ENCODE measurements around the gene HAUS5.
"Not testable (repeated sequence)": the region's sequence is repeated elsewhere in the genome, so short reads cannot be mapped to it uniquely, and the experiment has no call there.

HAUS5 gene

GRCh38 chr19:35645680-35646511 is 33.4 kb downstream of the HAUS5 start:
- Histone ChIP-seq H3K14ac (ENCODE audit: low read length) (no peak overlapping the region), H4K91ac (ENCODE audit: low read depth, low read length) (no peak overlapping the region), H3K9me3 (ENCODE audit: insufficient read depth, low read depth, low read length) (peaks cover 3% of the 10 kb centered on the region), H4K8ac (ENCODE audit: low read depth, low read length) (peak overlapping the region; percentile 47), H2AK5ac (ENCODE audit: low read length) (peak overlapping the region; percentile 53), H2AFZ (ENCODE audit: insufficient read depth, low read length, poor library complexity) (peak overlapping the region; percentile 2), H4K12ac (ENCODE audit: low read depth, low read length) (no peak overlapping the region), H3K4me3 (ENCODE audit: low read depth, low read length) (no peak overlapping the region), H2BK120ac (ENCODE audit: insufficient read depth, low read length, poor library complexity) (no peak overlapping the region), H3K4me1 (ENCODE audit: control insufficient read depth in 1 of 2, insufficient read depth in 2 of 2, low read length in 2 of 2) (peaks cover 19 to 26% of the 10 kb centered on the region in 2 experiments), H3K4me2 (ENCODE audit: low read length) (no peak overlapping the region), H3K27me3 (ENCODE audit: insufficient read depth, low read length) (no peaks in the 10 kb centered on the region), H2BK12ac (ENCODE audit: low read length) (peak overlapping the region; percentile 9), H3K79me2 (ENCODE audit: control insufficient read depth, insufficient read depth, low read length, poor library complexity) (peaks cover 6% of the 10 kb centered on the region), H3K18ac (ENCODE audit: low read length) (no peak overlapping the region), H3K9ac (ENCODE audit: low read length) (no peak overlapping the region), H2BK5ac (ENCODE audit: low read depth, low read length, poor library complexity) (no peak overlapping the region), H3K79me1 (ENCODE audit: low read length) (peaks cover 16% of the 10 kb centered on the region), H3K4ac (ENCODE audit: low read depth, low read length) (no peak overlapping the region), H3K36me3 (ENCODE audit: control insufficient read depth in 1 of 2, insufficient read depth in 2 of 2, low read length in 2 of 2) (peaks cover 0 to 3% of the 10 kb centered on the region in 2 experiments), H3K23ac (ENCODE audit: low read length) (no peak overlapping the region), H3K27ac (ENCODE audit: low read depth, low read length) (no peak overlapping the region)
- DNase-seq: peak; percentile 66 to 67
- WGBS (ENCODE audit: extremely low coverage, insufficient coverage, insufficient read length): no CpG with 5 or more reads among the region's 7 CpGs

DNA sequence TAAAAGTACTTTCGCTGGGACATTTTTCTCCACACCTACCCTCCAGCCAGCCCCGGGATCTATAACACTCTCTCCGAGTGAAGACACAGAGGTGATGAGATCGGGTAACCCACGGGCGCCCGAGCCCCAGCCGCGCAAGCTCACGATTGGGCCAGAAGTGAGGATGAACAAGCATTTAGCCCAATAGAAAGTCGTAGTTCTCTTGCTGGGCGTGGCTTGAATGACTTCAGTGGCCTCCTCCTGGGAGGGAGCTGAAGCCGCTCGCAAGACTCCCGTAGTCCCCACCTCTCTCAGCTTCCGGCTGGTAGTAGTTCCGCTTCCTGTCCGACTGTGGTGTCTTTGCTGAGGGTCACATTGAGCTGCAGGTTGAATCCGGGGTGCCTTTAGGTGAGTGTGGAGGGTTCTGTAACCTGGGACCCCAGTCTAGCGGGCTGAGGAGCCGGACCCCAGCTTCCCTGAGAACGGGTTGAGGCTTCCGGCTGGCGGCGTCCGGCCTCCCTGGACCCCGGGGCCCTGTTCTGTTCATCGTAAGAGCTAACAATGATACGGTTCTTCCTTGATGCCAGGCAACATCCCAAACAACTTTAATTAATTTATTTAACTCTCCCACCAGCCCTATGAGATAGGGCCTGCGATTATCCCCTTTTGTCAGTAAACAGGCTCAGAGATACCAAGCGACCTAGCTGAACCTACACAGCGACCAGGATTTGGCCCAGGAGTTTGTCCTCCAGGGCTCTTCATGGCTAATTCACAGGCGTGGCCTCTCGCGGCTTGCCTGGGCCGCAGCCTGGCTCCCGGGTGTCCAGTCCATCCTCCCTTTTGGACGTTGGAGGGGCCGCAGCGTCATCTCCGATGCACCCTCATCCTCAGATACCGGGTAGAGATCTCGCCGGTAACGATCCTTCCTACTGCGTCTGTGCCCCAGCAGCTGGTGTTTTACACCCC is 35.8 kb downstream of the HAUS5 start, which contains the start of gene COX6B1:
Gene COX6B1 (plus strand): TSS at position 307 of the 945 bp plus-strand sequence. CDS start 2,921 bp downstream, outside the sequence.
- peak within 1 kb of the TSS; percentile 83 for H3K4ac ChIP-seq (ENCODE audit: low read depth, low read length)
- no peak within 1 kb of the TSS for H3K27ac ChIP-seq (ENCODE audit: low read depth, low read length)
- peak within 1 kb of the TSS; percentile 50 for H2BK120ac ChIP-seq (ENCODE audit: insufficient read depth, low read length, poor library complexity)
- peak within 1 kb of the TSS; percentile 93 for H4K8ac ChIP-seq (ENCODE audit: low read depth, low read length)
- H2AK5ac ChIP-seq (ENCODE audit: low read length): no peak within 1 kb of the TSS
- no CpG with 5 or more reads among the region's 46 CpGs for WGBS (ENCODE audit: extremely low coverage, insufficient coverage, insufficient read length)
- no peak within 1 kb of the TSS for H2BK12ac ChIP-seq (ENCODE audit: low read length)
- peak within 1 kb of the TSS; percentile 99 for H3K4me2 ChIP-seq (ENCODE audit: low read length)
- peak within 1 kb of the TSS; percentile 87 for H3K9ac ChIP-seq (ENCODE audit: low read length)
- peak within 1 kb of the TSS; percentile 51 for H2BK5ac ChIP-seq (ENCODE audit: low read depth, low read length, poor library complexity)
- H3K14ac ChIP-seq (ENCODE audit: low read length): peak within 1 kb of the TSS; percentile 71
- H2AFZ ChIP-seq (ENCODE audit: insufficient read depth, low read length, poor library complexity): peak within 1 kb of the TSS; percentile 91
- H4K91ac ChIP-seq (ENCODE audit: low read depth, low read length): peak within 1 kb of the TSS; percentile 70
- H3K79me2 ChIP-seq (ENCODE audit: control insufficient read depth, insufficient read depth, low read length, poor library complexity): peaks cover 6% of the 10 kb centered on the region
- H3K79me1 ChIP-seq (ENCODE audit: low read length): peaks cover 12% of the 10 kb centered on the region
- H4K12ac ChIP-seq (ENCODE audit: low read depth, low read length): peak within 1 kb of the TSS; percentile 77
- no peaks in the 10 kb centered on the region for H3K27me3 ChIP-seq (ENCODE audit: insufficient read depth, low read length)
- no peaks in the 10 kb centered on the region for H3K9me3 ChIP-seq (ENCODE audit: insufficient read depth, low read depth, low read length)
- no peak within 1 kb of the TSS for H3K23ac ChIP-seq (ENCODE audit: low read length)
- peak within 1 kb of the TSS; percentile 90 for H3K4me3 ChIP-seq (ENCODE audit: low read depth, low read length)
- H3K4me1 ChIP-seq (ENCODE audit: control insufficient read depth in 1 of 2, insufficient read depth in 2 of 2, low read length in 2 of 2): peaks cover 8 to 15% of the 10 kb centered on the region in 2 experiments
- peaks cover 13 to 14% of the 10 kb centered on the region in 2 experiments for H3K36me3 ChIP-seq (ENCODE audit: control insufficient read depth in 1 of 2, insufficient read depth in 2 of 2, low read length in 2 of 2)
- DNase-seq: peak; percentile 96 to 98
- peak within 1 kb of the TSS; percentile 83 for H3K18ac ChIP-seq (ENCODE audit: low read length)

- Histone ChIP-seq H2BK12ac (ENCODE audit: low read length) (no peak overlapping the region), H3K4me1 (ENCODE audit: control insufficient read depth in 1 of 2, insufficient read depth in 2 of 2, low read length in 2 of 2) (peaks cover 5 to 8% of the 10 kb centered on the region in 2 experiments), H3K18ac (ENCODE audit: low read length) (no peak overlapping the region), H3K23ac (ENCODE audit: low read length) (no peak overlapping the region), H2BK5ac (ENCODE audit: low read depth, low read length, poor library complexity) (no peak overlapping the region), H3K14ac (ENCODE audit: low read length) (no peak overlapping the region), H4K12ac (ENCODE audit: low read depth, low read length) (no peak overlapping the region), H3K9me3 (ENCODE audit: insufficient read depth, low read depth, low read length) (no peaks in the 10 kb centered on the region), H3K4ac (ENCODE audit: low read depth, low read length) (no peak overlapping the region), H4K91ac (ENCODE audit: low read depth, low read length) (no peak overlapping the region), H2BK120ac (ENCODE audit: insufficient read depth, low read length, poor library complexity) (no peak overlapping the region), H3K27ac (ENCODE audit: low read depth, low read length) (no peak overlapping the region), H3K9ac (ENCODE audit: low read length) (no peak overlapping the region), H3K4me3 (ENCODE audit: low read depth, low read length) (no peak overlapping the region), H2AK5ac (ENCODE audit: low read length) (no peak overlapping the region), H3K36me3 (ENCODE audit: control insufficient read depth in 1 of 2, insufficient read depth in 2 of 2, low read length in 2 of 2) (peaks cover 28 to 30% of the 10 kb centered on the region in 2 experiments), H4K8ac (ENCODE audit: low read depth, low read length) (no peak overlapping the region), H3K4me2 (ENCODE audit: low read length) (no peak overlapping the region), H3K27me3 (ENCODE audit: insufficient read depth, low read length) (no peaks in the 10 kb centered on the region), H3K79me1 (ENCODE audit: low read length) (peaks cover 2% of the 10 kb centered on the region), H3K79me2 (ENCODE audit: control insufficient read depth, insufficient read depth, low read length, poor library complexity) (peaks cover 4% of the 10 kb centered on the region), H2AFZ (ENCODE audit: insufficient read depth, low read length, poor library complexity) (no peak overlapping the region)
- no peak for DNase-seq
- no CpG with 5 or more reads among the region's 9 CpGs for WGBS (ENCODE audit: extremely low coverage, insufficient coverage, insufficient read length)
These were observed 38.0 kb downstream of the HAUS5 start for GRCh38 chr19:35650581-35650980.

- H2AK5ac ChIP-seq (ENCODE audit: low read length); DNase-seq; H4K91ac ChIP-seq (ENCODE audit: low read depth, low read length); H2BK5ac ChIP-seq (ENCODE audit: low read depth, low read length, poor library complexity); H3K79me1 ChIP-seq (ENCODE audit: low read length); H3K18ac ChIP-seq (ENCODE audit: low read length); H3K27ac ChIP-seq (ENCODE audit: low read depth, low read length); H4K12ac ChIP-seq (ENCODE audit: low read depth, low read length); H3K79me2 ChIP-seq (ENCODE audit: control insufficient read depth, insufficient read depth, low read length, poor library complexity); H3K4me2 ChIP-seq (ENCODE audit: low read length); H3K9me3 ChIP-seq (ENCODE audit: insufficient read depth, low read depth, low read length); H3K27me3 ChIP-seq (ENCODE audit: insufficient read depth, low read length); H3K4ac ChIP-seq (ENCODE audit: low read depth, low read length); H3K23ac ChIP-seq (ENCODE audit: low read length); H3K4me1 ChIP-seq (ENCODE audit: control insufficient read depth in 1 of 2, insufficient read depth in 2 of 2, low read length in 2 of 2); H4K8ac ChIP-seq (ENCODE audit: low read depth, low read length); H3K14ac ChIP-seq (ENCODE audit: low read length); H2BK120ac ChIP-seq (ENCODE audit: insufficient read depth, low read length, poor library complexity); H2AFZ ChIP-seq (ENCODE audit: insufficient read depth, low read length, poor library complexity); H3K9ac ChIP-seq (ENCODE audit: low read length); H2BK12ac ChIP-seq (ENCODE audit: low read length): not testable (repeated sequence)
- Histone ChIP-seq H3K36me3 (ENCODE audit: control insufficient read depth in 1 of 2, insufficient read depth in 2 of 2, low read length in 2 of 2) (peaks cover 51 to 55% of the 10 kb centered on the region in 2 experiments), H3K4me3 (ENCODE audit: low read depth, low read length) (peak overlapping the region; percentile 3)
- WGBS (ENCODE audit: extremely low coverage, insufficient coverage, insufficient read length): no CpG with 5 or more reads among the region's 6 CpGs
These were observed 42.3 kb downstream of the HAUS5 start for GRCh38 chr19:35654828-35655227.
